HFFc6 (cell line): ENCODE measurements around the gene SYK. TPM values are rescaled to one million over a fixed set of nuclear protein-coding genes. Genes with fewer than 3 reads are reported as not detected.

ENCODE experiments used
- DNase-seq: peaks from one replicate; pipeline ENCODE4 v3.0.0-alpha.2; 2018
- H3K27ac Mint-ChIP-seq: 2 replicates; pipeline ENCODE4 v1.8.0; 2020; ENCODE audit warnings: mild to moderate bottlenecking, mixed read lengths
- H3K27me3 Mint-ChIP-seq: 2 replicates; pipeline ENCODE4 v1.8.0; 2021; ENCODE audit warnings: mild to moderate bottlenecking, moderate library complexity, mixed read lengths; ENCODE audit not compliant: insufficient read depth
- H3K36me3 Mint-ChIP-seq: 2 replicates; pipeline ENCODE4 v1.8.0; 2021; ENCODE audit warnings: low read depth, mixed read lengths
- H3K4me1 Mint-ChIP-seq: 2 replicates; pipeline ENCODE4 v1.8.0; 2020; ENCODE audit warnings: low read depth, mixed read lengths
- H3K4me3 Mint-ChIP-seq: 2 replicates; pipeline ENCODE4 v1.8.0; 2020; ENCODE audit warnings: mild to moderate bottlenecking, moderate library complexity, mixed read lengths
- H3K9me3 Mint-ChIP-seq: 2 replicates; pipeline ENCODE4 v1.8.0; 2020; ENCODE audit warnings: mild to moderate bottlenecking, mixed read lengths
- CTCF ChIP-seq: fragments of 200-600 bp; sonication (generic); IDR thresholded peaks from 2 replicates; pipeline ENCODE4 v1.5.0; 2021; ENCODE audit warnings: antibody characterized with exemption, mild to moderate bottlenecking
- total RNA-seq, 6 experiments: library from RNA; stranded (reverse); fragmentation: NEBNext Ultra II Directional; extraction: Animal tissue kit (Norgen Biotek cat#: 25700); gene quantifications; 2 replicates in 1 of 6; 3 replicates in 5 of 6; pipeline ENCODE4 v1.2.3, GENCODE V29; 2021

The SYK gene
- total RNA-seq, 6 experiments from 2014 or later: not detected

GRCh38 chr9:90807006-90807405 lies 5.4 kb downstream of the SYK start:
- DNase-seq: no peak
- Mint-ChIP-seq H3K36me3 (no peaks in the 10 kb centered on the region), H3K4me3 (no peak overlapping the region), H3K27ac (no peak overlapping the region), H3K27me3 (peaks cover 3% of the 10 kb centered on the region), H3K4me1 (no peaks in the 10 kb centered on the region), H3K9me3 (peaks cover 3% of the 10 kb centered on the region; the same call in 1 of the 2 replicates)
- no peak for TF ChIP-seq CTCF

- Mint-ChIP-seq H3K36me3 (no peaks in the 10 kb centered on the region), H3K9me3 (no peaks in the 10 kb centered on the region), H3K27ac (no peak overlapping the region), H3K4me3 (no peak overlapping the region), H3K4me1 (no peaks in the 10 kb centered on the region), H3K27me3 (no peaks in the 10 kb centered on the region; the same call in 1 of the 2 replicates)
- DNase-seq: no peak
- no peak for TF ChIP-seq CTCF
Observed at GRCh38 chr9:90808398-90808797, 6.8 kb downstream of the SYK start.

GRCh38 chr9:90808890-90809685 lies 7.5 kb downstream of the SYK start:
- Mint-ChIP-seq H3K4me1 (no peaks in the 10 kb centered on the region), H3K36me3 (no peaks in the 10 kb centered on the region), H3K4me3 (no peak overlapping the region), H3K27ac (no peak overlapping the region), H3K27me3 (no peaks in the 10 kb centered on the region; the same call in 1 of the 2 replicates), H3K9me3 (no peaks in the 10 kb centered on the region)
- no peak for TF ChIP-seq CTCF
- DNase-seq: no peak

GRCh38 chr9:90810691-90811090 lies 9.1 kb downstream of the SYK start:
- no peak for DNase-seq
- Mint-ChIP-seq H3K4me3 (no peak overlapping the region), H3K27ac (no peak overlapping the region), H3K9me3 (no peaks in the 10 kb centered on the region), H3K36me3 (no peaks in the 10 kb centered on the region), H3K27me3 (no peaks in the 10 kb centered on the region; the same call in 1 of the 2 replicates), H3K4me1 (no peaks in the 10 kb centered on the region)
- no peak for TF ChIP-seq CTCF

DNA sequence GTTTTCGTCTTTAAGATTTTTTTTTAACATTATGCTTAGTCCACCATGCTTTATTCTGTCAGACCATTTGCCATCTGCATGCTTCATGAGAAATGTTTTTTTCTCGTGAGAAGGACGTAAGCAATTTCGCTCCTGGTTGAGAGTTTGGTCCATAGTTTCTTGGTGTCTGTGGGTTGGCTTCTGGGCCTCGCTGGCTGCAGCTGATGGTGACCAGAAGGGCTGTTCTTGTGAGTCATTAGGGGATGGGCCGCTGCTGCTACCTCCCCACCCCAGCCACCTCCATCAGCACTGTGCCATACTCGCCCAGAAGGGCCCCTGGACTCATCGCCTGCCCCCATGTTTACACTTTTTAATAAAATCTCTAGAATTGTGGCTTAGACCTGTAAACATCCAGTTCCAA lies 11.4 kb downstream of the SYK start:
- Mint-ChIP-seq H3K27ac (no peak overlapping the region), H3K4me1 (no peaks in the 10 kb centered on the region), H3K27me3 (no peaks in the 10 kb centered on the region), H3K36me3 (no peaks in the 10 kb centered on the region), H3K9me3 (peaks cover 8% of the 10 kb centered on the region; the same call in 1 of the 2 replicates), H3K4me3 (no peak overlapping the region)
- TF ChIP-seq CTCF: no peak
- no peak for DNase-seq
